GM04503 (cell line): Measurements from ENCODE around the gene POTEF.
"Not testable (repeated sequence)": the region's sequence is repeated elsewhere in the genome, so short reads cannot be mapped to it uniquely, and the experiment has no call there.

Source experiments
- DNase-seq: peaks from one replicate; pipeline ENCODE4 v3.0.0-alpha.2; 2012; ENCODE audit warnings: low read depth

Gene POTEF

DNA sequence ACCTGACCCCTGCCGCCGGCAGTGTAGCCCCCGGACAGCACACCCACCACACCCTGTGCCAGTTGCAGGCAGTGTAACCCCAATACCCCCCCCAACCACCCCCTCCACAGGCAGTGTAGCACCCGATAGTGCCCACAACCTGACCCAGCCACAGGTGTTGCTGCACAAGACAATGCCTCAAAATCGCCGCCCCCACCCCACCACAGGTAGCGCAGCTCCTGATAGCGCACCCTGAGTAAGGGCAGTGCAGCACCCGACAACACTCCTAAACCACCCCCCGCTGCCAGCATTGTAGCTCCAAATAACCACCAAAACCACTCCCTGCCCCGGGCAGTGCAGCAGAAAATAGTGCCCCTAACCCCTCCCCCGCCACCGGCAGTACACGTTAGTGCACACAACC is 558 bp downstream of the POTEF start:
- not testable (repeated sequence) for DNase-seq

DNA sequence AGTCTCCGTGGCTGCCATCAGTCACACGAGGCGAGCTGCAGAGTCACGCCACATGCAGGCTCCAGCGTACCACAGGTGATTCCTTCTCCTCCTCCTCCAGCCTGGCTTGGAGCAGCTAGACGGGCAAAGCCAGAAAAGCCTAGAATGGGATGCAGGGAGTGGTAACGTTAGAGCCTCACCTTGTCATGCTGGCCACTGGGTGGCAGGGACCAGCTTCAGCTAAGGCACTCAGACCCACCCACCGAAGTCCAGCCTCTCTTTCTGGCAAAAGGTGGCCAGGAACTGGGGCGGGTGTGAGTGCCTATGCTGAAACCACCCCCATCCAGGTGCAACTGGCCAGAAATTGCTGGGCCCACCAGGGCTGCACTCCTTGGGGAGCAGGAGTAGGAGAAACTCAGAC is 1.3 kb downstream of the POTEF start:
- not testable (repeated sequence) for DNase-seq

DNA sequence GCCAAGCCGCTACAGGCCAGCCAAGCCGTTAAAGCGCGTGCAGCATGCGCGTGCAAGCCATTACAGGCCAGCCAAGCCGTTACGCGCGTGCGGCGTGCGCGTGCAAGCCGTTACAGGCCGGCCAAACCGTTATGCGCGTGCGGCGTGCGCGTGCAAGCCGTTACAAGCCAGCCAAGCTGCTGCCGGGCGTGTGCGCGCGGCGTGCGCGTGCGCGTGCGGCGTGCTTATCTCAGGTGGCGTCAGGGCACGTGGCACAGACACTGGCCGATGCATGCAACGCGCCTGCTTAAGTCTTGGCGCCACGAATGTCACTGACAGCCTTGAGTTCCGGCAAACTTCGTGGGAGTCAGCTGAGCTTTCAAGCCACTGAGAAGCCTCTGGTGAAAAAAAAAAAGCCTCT is 8.1 kb downstream of the POTEF start:
- DNase-seq, result not testable (repeated sequence)

DNA sequence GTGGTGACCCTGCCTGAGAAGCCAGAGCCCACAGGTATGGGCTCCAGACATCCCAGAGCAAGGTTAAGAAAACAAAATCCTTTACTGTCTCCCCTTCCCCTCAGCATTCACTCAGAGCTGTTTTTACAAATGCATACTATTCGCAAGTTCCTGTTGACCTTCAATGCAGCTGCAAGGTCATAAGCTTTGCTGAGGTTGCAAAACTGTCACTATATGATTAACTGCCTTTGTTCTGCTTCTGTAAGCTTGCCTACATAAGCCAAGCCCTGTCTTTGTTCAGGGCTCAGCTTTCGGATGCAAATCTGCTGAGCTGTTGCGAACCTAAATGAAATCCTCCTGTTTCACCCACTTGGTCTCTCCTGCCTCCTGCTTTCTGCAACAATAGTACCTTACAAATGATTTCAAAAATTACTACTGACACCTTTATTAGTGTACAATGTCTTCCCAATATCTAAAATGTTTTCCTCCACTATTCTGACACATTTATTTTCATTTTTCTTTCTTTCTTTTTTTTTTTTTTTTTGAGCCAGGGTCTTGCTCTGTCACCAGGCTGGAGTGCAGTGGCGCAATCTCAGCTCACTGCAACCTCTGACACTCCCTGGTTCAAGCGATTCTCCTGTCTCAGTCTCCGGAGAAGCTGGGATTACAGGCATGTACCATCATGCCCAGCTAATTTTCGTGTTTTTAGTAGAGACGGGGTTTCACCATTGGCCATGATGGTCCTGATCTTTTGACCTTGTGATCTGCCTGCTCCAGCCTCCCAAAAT is 26.2 kb downstream of the POTEF start:
- not testable (repeated sequence) for DNase-seq

DNA sequence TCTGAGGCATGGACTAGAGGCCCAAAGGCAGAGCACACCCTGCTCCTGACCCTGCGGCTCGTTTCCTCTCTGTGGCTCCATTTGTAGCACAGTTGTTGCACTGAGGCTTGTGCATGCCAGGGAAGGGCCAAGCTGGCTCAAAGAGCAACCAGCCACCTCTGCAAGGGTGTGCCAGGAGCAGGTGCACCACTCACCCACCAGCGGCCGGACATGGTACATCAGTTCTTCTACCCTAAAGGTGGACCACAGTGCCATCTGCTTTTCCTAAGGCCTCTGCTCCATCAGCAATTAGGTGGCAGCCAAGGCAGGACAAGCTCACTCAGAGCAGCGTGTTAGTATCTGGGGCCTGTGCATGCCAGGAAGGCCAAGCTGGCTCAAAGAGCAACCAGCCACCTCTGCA is 66.4 kb downstream of the POTEF start:
- DNase-seq, result not testable (repeated sequence)

DNA sequence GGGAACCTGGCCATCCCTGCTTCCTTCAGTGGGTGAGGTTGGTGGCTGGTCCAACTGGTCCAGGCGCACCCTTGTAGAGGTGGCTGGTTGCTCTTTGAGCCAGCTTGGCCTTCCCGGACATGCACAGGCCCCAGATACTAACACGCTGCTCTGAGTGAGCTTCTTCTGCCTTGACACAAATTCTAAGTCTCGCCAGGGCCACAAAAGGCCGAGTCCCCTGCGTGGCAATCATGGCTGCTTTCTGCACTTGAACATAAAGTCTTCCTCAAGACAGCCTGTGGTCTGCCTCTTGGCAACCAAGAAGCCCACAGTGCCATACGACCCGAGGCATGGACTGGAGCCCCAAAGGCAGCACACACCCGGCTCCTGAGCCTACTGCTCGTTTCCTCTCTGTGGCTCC is 69.0 kb downstream of the POTEF start:
- not testable (repeated sequence) for DNase-seq

DNA sequence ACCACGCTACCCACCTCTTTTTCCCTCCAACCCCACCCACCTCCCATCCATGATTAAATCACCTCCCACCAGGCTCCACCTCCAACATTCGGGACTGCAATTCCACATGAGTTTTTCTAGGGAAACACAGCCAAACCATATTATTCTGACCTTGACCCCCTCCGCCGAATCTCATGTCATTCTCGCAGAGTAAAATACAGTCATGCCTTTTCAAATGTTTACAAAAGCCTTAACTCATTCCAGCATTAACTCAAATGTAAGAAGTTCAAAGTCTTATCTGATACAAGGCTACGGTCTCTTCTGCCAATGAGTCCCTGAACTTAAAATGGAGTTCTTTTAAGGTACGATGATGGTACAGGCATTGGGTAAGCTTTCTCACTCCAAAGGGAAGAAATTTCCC is 72.7 kb downstream of the POTEF start:
- not testable (repeated sequence) for DNase-seq

DNA sequence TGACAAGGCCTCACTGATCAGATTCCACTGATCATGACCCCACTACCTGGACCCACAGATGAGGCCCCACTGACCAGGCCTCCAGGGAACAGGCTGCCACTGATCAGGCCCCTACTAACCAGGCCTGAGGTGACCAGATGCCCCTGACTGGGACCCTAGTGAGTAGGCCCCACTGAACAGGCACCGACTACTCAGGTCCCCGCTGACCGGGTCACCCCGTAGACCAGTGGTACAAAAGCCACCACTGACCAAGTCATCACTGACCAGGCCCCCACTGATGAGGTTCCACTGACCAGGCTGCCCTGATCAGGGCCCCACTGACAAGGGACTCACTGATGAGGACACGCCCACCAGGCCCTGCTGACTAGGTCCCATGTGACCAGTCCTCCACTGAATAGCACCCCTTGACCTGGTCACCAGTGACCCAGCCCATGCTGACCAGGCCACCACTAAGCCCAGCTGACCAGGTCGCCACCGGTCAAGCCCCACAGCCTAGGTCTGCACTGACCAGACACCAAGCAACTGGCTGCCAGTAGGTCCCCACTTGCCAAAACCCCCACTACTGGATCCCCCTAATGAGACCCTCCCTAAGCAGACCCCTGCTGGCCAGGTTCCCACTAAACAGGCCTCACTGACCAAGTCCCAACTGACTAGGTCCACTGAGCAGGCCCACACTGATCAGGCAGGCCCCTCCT is 75.7 kb downstream of the POTEF start:
- DNase-seq, result not testable (repeated sequence)

DNA sequence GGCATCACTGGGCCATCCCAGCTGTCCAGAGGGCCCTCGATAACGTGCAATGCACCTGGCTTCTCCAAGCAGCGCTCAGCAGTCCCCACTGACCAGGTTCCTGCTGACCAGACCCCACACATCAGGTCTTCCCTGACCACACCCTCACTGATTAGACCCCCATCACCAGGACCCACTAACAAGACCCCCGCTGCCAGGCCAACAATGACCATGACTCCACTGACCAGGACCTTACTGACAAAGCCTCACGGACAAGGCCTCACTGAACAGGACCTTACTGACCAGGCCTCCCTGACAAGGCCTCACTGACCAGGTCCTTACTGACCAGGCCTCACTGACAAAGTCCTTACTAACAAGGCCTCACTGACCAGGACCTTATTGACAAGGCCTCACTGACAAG is 76.6 kb downstream of the POTEF start:
- not testable (repeated sequence) for DNase-seq

DNA sequence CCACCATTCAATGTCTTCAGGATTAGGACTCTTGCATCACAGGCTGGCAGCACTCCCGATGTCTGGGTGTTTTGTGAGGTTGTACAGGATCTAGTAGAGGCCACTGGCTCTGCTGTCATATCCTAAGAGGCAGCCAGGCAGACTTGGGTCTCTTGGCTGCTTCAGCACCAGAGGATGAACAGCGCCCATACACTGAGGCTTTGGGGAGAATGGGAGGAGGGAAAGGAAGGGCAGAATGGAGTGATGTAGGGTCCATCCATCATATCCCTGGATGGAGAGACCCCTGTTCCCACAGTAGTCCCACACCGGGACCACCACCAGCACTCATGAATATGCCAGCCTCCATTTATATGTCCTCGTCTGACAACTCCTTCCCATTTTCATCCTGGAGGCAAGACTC is 80.6 kb downstream of the POTEF start:
- DNase-seq, result not testable (repeated sequence)

DNA sequence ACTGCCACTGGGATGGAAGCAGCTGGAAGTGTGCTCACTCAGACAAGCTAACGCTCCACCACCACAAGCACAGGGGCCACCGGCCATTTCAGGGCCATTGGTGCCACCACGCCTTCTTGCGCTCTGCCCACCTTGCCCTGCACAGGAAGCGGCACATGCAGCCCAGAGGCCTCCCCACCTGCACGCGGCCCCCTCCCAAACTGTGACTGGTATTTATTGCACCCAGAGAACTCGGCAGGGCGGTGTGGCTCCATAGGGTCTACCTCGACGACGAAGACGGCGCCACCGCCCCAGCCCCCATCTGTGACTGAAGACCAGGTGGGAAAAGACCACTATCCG is 90.8 kb downstream of the POTEF start:
- DNase-seq, result not testable (repeated sequence)

DNA sequence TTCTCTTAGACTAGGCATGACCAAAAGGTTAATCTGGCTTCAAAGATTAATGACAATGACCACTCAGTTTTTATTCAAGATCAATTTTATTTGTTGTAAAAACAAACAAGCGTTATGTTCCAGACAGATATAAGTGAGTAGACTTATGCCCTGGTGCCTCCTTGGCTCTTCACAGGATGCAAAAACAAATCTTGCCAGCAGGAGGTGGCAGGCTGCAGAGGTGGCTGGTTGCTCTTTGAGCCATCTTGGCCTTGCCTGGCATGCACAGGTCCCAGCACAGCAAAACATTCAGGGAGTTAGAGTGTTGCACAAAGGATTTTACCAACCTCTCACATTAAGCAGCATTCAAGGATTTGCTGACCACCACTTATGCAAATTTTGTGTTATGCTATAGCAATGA is 103.1 kb downstream of the POTEF start:
- not testable (repeated sequence) for DNase-seq
